ENCODE results near the gene G6PD. TPM values are rescaled to one million over a fixed set of nuclear protein-coding genes. Genes with fewer than 3 reads are reported as not detected.
A peak's percentile ranks its signal among the peaks of the same experiment; 100 is the strongest.

Gene G6PD
- total and polyA plus RNA-seq, 10 of the 15 experiments (the other 5 are each of a cell fraction or from before 2014, with no cell fraction given), result 1.6 to 62.5 (median 28.4) TPM

DNA sequence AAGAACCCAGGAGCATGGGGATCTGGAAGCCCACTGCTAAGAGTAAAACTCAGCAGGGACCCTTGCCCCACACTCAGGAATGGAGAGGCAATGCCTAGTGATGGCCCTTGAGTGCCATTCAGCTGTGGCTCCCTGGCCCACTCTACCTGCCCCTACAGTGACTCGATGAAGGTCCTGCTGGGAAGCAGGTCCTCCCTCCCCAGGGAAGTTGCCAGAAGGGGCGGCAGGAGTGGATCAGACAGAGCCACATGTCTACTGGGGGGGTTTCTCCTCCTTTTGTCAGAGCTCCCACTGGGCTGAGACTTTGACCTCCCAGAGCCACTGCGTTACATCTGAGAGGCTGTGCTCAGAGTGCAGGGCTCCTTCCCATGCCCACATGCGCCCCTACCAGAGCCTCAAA lies 57.5 kb downstream of the G6PD start:
- in situ Hi-C loops (cut with MboI), result no loop called here
- POLR2A ChIA-PET, result interaction anchor here (0.7 to 3.3 kb wide), 9 partner anchors 8 to 110 kb away, joined by 3 to 14 read pairs (median 3); partner anchors contain the start of genes EMD and FAM3A
- no peak overlapping the region for H3K27ac ChIP-seq (ENCODE audit: control insufficient read depth, insufficient read depth)
- H3K4me3 ChIP-seq, result peak overlapping the region; percentile 74; the same call in 1 of the 2 replicates
- H3K36me3 ChIP-seq (ENCODE audit: control insufficient read depth in 2 of 2, insufficient read depth in 2 of 2, low read length in 1 of 2), result peaks cover 0 to 2% of the 10 kb centered on the region in 2 experiments; a peak in 2 of 4 replicates
- RAD21 ChIA-PET (ENCODE audit: unreplicated experiment), result interaction anchor here (1.0 to 1.8 kb wide), 2 partner anchors 10 to 38 kb away, joined by 4 to 6 read pairs; partner anchors contain the start of gene LAGE3
- H2AFZ ChIP-seq (ENCODE audit: control insufficient read depth, low read depth, low read length), result no peak overlapping the region
- CTCF ChIA-PET, result interaction anchor here (0.6 to 2.4 kb wide), 3 partner anchors 10 to 110 kb away, joined by 3 to 13 read pairs (median 5); no protein-coding TSS in a partner anchor
- WGBS (ENCODE audit: insufficient coverage, insufficient replicate concordance, low lambda C conversion rate, missing lambda C conversion rate), result 76% methylated on average over 4 of the region's 4 CpGs
- H3K27me3 ChIP-seq (replicated peaks in 1 of 2; ENCODE audit: control insufficient read depth in 2 of 2, insufficient read depth in 2 of 2, low read length in 1 of 2), result no peaks in the 10 kb centered on the region
- DNase-seq (ENCODE audit: low read depth, low spot score), result no peak
- peaks cover 8% of the 10 kb centered on the region; the same call in 1 of the 2 replicates for H3K4me1 ChIP-seq (ENCODE audit: control insufficient read depth, insufficient read depth, low read length)
- peak overlapping the region; percentile 80; the same call in 1 of the 2 replicates for H3K9ac ChIP-seq (ENCODE audit: control insufficient read depth, insufficient read depth, low read length)
- SMC1A ChIA-PET (ENCODE audit: uncharacterized antibody, unreplicated experiment), result interaction anchor here (2.2 kb wide), 1 partner anchor 38 kb away, joined by 7 read pairs; no protein-coding TSS in a partner anchor
- peaks cover 21% of the 10 kb centered on the region for H3K79me2 ChIP-seq (ENCODE audit: control insufficient read depth, insufficient read depth, low read length)
- peak overlapping the region; percentile 84 for H3K4me2 ChIP-seq (ENCODE audit: control insufficient read depth, insufficient read depth)
- FAIRE-seq, result no peak
- no TSS peak for BruUV-seq (replicated peaks)
- ATAC-seq, result no peak
- intact Hi-C loops (cut with micrococcal nuclease; ENCODE audit: unreplicated experiment), result no loop called here
- TF ChIP-seq NFIC (IDR thresholded peaks at IDR 0.05; ENCODE audit: low read depth, low read length) (no peak), RFX5 (IDR thresholded peaks at IDR 0.05; ENCODE audit: low read depth, low read length) (no peak), ATF7 (IDR thresholded peaks at IDR 0.05; ENCODE audit: low read depth) (no peak)
- TF ChIP-seq, protein P1, sequence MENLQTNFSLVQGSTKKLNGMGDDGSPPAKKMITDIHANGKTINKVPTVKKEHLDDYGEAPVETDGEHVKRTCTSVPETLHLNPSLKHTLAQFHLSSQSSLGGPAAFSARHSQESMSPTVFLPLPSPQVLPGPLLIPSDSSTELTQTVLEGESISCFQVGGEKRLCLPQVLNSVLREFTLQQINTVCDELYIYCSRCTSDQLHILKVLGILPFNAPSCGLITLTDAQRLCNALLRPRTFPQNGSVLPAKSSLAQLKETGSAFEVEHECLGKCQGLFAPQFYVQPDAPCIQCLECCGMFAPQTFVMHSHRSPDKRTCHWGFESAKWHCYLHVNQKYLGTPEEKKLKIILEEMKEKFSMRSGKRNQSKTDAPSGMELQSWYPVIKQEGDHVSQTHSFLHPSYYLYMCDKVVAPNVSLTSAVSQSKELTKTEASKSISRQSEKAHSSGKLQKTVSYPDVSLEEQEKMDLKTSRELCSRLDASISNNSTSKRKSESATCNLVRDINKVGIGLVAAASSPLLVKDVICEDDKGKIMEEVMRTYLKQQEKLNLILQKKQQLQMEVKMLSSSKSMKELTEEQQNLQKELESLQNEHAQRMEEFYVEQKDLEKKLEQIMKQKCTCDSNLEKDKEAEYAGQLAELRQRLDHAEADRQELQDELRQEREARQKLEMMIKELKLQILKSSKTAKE (IDR thresholded peaks at IDR 0.05; ENCODE audit: low read depth, poor library complexity, severe bottlenecking), result no peak
- no peaks in the 10 kb centered on the region; the same call in 2 of the 3 replicates for H3K9me3 ChIP-seq (replicated peaks; ENCODE audit: control insufficient read depth, insufficient read depth, low read length)
- no peaks in the 10 kb centered on the region for H4K20me1 ChIP-seq (ENCODE audit: control insufficient read depth, insufficient read depth)
